ENCODE measurements around the gene VAV3.

The VAV3 gene

DNA sequence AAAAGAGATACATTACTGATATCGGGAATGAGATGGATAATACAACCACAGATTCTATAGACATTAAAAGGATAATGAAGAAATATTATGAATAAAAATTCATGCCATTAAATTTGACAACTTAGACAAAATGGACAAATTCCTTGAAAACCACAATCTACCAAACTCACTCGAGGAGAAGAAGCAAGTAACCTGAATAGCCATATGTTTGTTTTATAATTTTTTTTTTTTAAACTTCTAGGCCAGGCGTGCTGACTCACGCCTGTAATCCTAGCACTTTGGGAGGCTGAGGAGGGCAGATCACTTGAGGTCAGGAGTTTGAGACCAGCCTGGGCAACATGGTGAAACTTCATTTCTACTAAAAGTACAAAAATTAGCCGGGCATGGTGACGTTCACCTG is 327.9 kb downstream of the VAV3 start:
- H3K4me3 ChIP-seq (ENCODE audit: low read depth, low read length) = no peak overlapping the region
- TF ChIP-seq, protein P1, sequence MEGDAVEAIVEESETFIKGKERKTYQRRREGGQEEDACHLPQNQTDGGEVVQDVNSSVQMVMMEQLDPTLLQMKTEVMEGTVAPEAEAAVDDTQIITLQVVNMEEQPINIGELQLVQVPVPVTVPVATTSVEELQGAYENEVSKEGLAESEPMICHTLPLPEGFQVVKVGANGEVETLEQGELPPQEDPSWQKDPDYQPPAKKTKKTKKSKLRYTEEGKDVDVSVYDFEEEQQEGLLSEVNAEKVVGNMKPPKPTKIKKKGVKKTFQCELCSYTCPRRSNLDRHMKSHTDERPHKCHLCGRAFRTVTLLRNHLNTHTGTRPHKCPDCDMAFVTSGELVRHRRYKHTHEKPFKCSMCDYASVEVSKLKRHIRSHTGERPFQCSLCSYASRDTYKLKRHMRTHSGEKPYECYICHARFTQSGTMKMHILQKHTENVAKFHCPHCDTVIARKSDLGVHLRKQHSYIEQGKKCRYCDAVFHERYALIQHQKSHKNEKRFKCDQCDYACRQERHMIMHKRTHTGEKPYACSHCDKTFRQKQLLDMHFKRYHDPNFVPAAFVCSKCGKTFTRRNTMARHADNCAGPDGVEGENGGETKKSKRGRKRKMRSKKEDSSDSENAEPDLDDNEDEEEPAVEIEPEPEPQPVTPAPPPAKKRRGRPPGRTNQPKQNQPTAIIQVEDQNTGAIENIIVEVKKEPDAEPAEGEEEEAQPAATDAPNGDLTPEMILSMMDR (IDR thresholded peaks at IDR 0.05; ENCODE audit: low read depth, low read length, missing control alignments) = no peak
- in situ Hi-C loops (cut with HindIII; ENCODE audit: low sequenced_read_pairs) = no loop called here

DNA sequence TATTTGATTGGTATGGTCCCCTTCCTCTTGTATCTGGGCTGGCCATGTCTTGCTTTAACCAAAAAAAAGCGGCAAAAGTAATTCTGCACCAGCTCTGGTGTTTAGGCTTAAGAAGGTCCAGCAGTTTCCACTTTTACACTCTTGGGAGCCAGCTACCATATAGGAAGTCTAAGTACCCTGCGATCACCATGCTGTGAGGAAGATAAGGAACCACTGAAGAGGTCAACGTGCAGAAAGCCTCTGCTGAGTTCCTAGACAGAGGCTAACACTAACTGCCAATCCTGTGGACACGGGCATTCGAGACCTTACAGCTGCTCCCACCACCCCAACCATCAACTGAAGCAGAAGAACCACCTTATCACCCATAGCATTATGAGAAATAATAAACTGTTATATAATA is 331.4 kb downstream of the VAV3 start:
- TF ChIP-seq, protein P1 (IDR thresholded peaks at IDR 0.05; ENCODE audit: low read depth, low read length, missing control alignments) = no peak
- no peak for DNase-seq (ENCODE audit: low read depth)
- H3K4me3 ChIP-seq (ENCODE audit: low read depth, low read length) = no peak overlapping the region
- in situ Hi-C loops (cut with HindIII; ENCODE audit: low sequenced_read_pairs) = no loop called here

More for the DNA sequence above, 327.9 kb downstream of the VAV3 start:
- DNase-seq (ENCODE audit: low read depth) = peak; percentile 24

- H3K4me3 ChIP-seq (ENCODE audit: low read depth, low read length) = no peak overlapping the region
- TF ChIP-seq, protein P1 (IDR thresholded peaks at IDR 0.05; ENCODE audit: low read depth, low read length, missing control alignments) = no peak
- in situ Hi-C loops (cut with HindIII; ENCODE audit: low sequenced_read_pairs) = no loop called here
- DNase-seq (ENCODE audit: low read depth) = peak; percentile 38
Observed at GRCh38 chr1:107626073-107626796, 338.7 kb downstream of the VAV3 start.

DNA sequence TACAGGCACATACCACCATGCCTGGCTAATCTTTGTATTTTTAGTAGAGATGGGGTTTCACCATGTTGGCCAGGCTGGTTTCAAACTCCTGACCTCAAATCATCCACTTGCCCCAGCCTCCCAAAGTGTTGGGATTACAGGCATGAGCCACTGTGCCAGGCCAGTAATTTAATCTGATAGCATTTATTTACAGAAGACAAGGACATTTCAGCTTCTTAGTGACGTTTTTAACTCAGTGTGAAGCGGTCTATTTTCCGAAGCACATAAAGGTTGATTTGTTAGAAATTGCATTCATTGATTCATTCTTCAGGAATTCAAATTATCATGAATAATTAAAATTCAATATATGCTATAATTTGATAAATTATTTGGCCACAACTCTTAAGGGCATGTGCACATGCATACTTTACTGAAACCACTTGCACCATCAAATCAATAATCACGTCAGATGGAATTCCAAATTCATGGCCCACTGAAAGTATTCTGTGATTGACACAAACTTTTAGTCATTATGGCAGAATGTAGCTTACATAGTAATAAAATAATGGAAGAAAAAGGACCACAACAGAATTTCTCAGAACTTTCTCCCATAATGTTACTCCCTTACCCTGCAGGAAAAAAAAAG is 339.5 kb downstream of the VAV3 start:
- DNase-seq (ENCODE audit: low read depth) = no peak
- TF ChIP-seq, protein P1 (IDR thresholded peaks at IDR 0.05; ENCODE audit: low read depth, low read length, missing control alignments) = no peak
- no peak overlapping the region for H3K4me3 ChIP-seq (ENCODE audit: low read depth, low read length)
- in situ Hi-C loops (cut with HindIII; ENCODE audit: low sequenced_read_pairs) = no loop called here

DNA sequence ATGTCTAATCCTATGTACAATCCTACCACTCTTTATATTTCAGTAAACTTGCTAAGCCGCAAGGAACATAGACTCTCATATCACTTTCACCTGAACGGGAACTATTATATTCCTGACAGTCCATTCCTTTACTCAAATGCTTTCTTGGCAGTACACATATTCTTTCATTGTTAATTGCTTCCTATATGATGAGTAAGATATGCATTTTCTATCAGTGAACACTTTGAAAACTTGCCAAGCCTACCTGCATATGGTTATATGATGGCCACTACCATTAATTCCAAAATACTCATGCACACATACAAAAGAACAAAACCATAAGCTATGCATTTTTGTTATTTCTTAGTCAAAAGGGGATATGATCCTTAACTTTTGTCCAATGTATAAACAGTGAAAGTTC is 341.5 kb downstream of the VAV3 start:
- in situ Hi-C loops (cut with HindIII; ENCODE audit: low sequenced_read_pairs) = no loop called here
- no peak for DNase-seq (ENCODE audit: low read depth)

DNA sequence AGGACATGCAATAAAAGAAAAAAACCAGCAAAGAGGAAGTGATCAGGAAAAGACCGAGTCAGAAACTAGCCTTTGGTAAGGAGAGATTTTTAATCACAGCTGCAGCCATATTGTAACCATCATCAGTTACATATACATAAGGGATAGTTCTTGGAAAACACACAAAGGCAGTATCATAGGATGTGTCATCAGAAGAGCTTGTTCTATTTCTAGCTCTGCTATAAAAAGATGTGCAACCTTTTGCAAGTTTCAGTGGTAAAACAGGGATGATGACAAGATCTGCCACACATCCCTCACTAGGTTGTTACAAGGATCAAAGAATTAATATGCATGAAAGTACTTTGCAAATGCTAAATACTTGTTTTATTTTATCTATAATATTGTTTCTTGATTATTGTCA is 342.0 kb downstream of the VAV3 start:
- in situ Hi-C loops (cut with HindIII; ENCODE audit: low sequenced_read_pairs) = no loop called here

More for the DNA sequence above, 341.5 kb downstream of the VAV3 start:
- no peak overlapping the region for H3K4me3 ChIP-seq (ENCODE audit: low read depth, low read length)
- TF ChIP-seq, protein P1 (IDR thresholded peaks at IDR 0.05; ENCODE audit: low read depth, low read length, missing control alignments) = no peak

More for the DNA sequence above, 342.0 kb downstream of the VAV3 start:
- TF ChIP-seq, protein P1 (IDR thresholded peaks at IDR 0.05; ENCODE audit: low read depth, low read length, missing control alignments) = no peak
- no peak overlapping the region for H3K4me3 ChIP-seq (ENCODE audit: low read depth, low read length)
- no peak for DNase-seq (ENCODE audit: low read depth)
